CD4-positive, alpha-beta T cell treated with Interleukin-10 for 1 hour (primary cell): ENCODE measurements around the gene PANX2.

Experiments used
- DNase-seq: peaks from one replicate; pipeline ENCODE4 v3.0.0-alpha.2; 2020

Gene PANX2

DNA sequence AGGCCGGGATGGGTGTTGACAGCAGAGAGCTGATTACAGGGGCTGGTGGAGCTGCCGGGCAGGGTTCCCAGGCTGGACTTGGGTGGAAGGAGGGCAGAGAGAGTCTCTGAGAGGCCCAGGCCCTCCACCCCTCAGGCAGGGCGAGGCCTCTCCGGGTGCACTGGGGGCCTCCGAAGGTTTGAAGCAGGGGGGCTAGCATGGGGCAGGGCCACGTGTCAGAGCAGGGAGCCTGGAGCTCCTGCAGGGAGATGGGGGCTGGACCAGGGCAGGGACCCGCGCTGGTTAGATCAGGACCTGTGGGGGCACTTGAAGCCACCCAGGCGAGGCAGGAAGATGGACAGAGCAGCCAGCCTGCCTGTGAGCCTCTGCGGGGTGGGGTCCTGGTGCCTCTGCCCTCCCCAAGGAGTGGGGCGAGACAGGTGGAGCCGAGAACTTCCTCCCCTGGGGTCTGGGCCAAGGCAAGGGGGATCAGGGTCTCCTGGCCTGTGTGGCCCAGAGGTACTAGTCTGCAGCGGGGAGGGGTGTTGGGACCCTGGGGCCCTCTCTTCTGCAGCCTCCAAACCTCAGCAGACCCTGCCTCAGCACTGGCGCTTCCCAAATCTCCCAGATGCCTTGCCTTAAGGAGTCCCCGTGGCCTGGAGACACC lies 911 bp downstream of the PANX2 start:
- no peak for DNase-seq

DNA sequence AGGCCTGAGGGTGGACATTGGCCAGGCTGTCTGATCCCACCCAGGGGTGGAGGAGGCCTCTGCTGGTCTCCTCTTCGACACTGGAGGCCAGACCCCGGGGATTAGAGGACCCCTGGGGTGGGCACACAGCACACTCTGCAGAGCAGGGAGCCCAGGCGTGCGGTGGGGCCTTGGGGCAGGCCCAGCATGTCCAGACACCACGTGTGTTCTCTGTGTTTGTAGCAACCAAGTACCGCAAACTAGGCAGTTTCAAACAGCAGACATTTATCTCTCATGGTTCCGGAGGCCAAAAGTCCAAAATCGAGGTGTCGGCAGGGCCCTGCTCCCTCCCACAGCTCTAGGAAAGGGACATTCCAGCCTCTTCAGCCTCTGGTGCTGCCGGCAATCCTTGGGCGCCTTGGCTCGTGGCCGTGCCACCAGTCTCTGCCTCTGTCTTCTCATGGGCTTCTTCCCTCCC lies 1.5 kb downstream of the PANX2 start:
- DNase-seq: no peak

DNA sequence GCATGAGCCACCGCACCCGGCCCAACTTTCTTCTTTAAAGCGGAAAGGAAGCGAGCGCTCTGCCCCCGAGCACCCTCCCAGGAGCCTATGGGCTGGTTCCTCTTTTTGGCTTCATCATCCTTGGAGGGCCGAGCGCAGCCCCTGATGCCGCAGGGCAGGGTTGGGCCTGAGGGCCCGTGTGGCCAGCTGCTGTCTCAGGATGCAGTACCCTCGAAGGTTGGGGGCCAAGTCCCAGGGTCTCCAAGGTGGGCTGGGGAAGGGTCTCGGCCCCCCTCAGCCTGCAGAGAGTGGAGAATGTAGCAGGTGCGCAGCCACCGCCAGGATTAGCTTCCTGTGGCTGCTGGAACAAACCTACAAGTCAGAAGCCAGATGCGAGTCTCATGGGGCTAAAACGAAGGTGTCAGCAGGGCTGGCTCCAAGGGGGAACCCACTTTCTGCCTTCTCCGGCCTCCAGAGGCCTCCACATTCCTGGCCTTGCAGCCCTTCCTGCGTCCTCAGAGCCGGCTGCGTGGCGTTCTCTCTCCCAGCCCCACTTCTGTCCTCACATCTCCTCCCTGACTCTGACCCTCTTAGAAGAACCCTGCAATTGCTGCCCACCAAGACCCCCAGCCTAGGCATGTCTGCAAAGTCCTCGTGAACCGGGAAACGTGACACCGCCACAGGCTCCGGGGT lies 2.9 kb downstream of the PANX2 start:
- DNase-seq: no peak

- no peak for DNase-seq
These were observed 3.4 kb downstream of the PANX2 start for GRCh38 chr22:50173983-50174355.

DNA sequence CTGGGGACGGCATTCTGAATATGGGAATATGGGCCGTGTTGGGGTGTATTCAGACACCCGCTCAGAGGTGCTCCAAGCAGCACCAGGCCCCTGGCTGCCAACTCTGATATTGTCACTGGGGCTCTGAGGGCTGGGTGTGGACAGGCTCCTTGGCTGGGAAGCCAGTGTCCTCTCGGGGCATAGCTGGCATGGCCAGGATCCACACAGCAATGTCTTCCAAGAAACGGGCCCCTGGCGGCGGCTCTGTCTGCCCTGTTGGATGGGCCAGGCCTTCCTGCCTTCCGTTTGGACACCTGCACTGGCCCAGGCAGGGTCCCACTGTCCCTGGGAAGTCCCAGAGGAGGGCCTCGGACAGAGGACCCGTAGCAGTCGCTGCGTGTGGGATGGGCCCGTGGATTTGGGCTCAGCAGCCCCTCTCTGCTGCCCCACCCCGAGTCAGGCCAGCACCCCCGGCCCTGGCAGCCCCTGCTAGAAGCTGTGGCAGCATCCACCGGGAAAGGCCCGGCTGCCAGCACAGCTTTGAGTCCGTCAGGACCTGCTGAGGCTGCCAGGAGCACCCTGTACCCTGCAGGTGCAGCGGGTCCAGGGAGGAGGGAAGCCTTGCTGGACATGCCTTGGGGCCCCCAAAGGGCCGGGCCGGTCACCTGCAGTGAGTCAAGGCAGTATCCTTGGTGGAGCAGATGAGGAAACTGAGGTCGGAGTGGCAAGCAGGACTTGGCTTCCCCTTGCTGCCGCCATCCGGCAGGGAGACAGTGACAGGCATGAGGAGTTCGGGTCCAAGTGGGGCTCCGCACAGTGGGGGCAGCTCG lies 4.1 kb downstream of the PANX2 start:
- no peak for DNase-seq

- no peak for DNase-seq
These were observed 4.6 kb downstream of the PANX2 start for GRCh38 chr22:50175191-50175461.

GRCh38 chr22:50175921-50176849 lies 5.7 kb downstream of the PANX2 start:
- DNase-seq: no peak

DNA sequence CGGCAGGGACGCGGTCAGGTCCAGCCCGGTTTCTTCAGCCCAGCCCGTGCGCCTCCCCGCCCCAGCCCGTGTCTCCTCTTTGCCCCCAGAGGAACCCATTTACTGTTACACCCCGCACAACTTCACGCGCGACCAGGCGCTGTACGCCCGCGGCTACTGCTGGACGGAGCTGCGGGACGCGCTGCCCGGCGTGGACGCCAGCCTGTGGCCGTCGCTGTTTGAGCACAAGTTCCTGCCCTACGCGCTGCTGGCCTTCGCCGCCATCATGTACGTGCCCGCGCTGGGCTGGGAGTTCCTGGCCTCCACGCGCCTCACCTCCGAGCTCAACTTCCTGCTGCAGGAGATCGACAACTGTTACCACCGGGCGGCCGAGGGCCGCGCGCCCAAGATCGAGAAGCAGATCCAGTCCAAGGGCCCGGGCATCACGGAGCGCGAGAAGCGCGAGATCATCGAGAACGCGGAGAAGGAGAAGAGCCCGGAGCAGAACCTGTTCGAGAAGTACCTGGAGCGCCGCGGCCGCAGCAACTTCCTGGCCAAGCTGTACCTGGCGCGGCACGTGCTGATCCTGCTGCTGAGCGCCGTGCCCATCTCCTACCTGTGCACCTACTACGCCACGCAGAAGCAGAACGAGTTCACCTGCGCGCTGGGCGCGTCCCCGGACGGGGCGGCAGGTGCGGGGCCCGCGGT lies 6.5 kb downstream of the PANX2 start:
- no peak for DNase-seq

GRCh38 chr22:50177537-50178470 lies 7.3 kb downstream of the PANX2 start:
- DNase-seq: no peak

DNA sequence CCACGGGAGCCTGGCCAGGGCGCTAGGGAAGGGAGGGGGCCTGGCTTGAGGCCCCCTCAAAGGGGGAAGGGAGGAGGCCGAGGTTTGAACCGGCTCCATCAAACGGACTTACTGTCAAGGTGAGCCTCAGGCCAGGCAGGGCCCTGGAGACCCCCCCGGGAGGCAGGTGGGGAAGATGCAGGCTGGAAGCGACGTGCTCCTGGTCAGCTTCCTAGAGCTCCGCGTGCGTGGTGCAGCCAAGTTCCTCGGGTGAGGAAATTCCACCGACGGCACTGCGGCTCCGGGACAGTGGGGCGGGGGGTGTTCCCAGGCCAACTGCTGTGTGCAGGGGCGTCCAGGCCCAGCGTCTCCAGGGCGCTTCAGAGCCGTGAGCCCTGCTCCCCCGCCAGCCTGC lies 7.9 kb downstream of the PANX2 start:
- no peak for DNase-seq

GRCh38 chr22:50178871-50179869 lies 8.6 kb downstream of the PANX2 start:
- no peak for DNase-seq

GRCh38 chr22:50179937-50180726 lies 9.6 kb downstream of the PANX2 start:
- no peak for DNase-seq

GRCh38 chr22:50180727-50181521 lies 10.4 kb downstream of the PANX2 start:
- no peak for DNase-seq

- no peak for DNase-seq
These were observed 11.9 kb downstream of the PANX2 start for GRCh38 chr22:50182176-50183081.

- DNase-seq: no peak
These were observed 12.8 kb downstream of the PANX2 start for GRCh38 chr22:50183141-50183971.
